ENCODE results near the gene TMEM253. TPM values are rescaled to one million over a fixed set of nuclear protein-coding genes. Genes with fewer than 3 reads are reported as not detected.

The TMEM253 gene
- total and polyA plus RNA-seq, 2 experiments from 2014 or later: 0.59 to 0.95 TPM

- Histone ChIP-seq H3K4me2 (peak overlapping the region; percentile 98), H3F3A (replicated peaks; ENCODE audit: low read depth) (peaks cover 17% of the 10 kb centered on the region), H2AFZ (peak overlapping the region; percentile 91), H3K27me3 (ENCODE audit: insufficient read depth) (peaks cover 27% of the 10 kb centered on the region), H3K36me3 (ENCODE audit: insufficient read depth) (peaks cover 4% of the 10 kb centered on the region; the same call in 1 of the 2 replicates), H3K79me2 (replicated peaks; ENCODE audit: insufficient read depth) (peaks cover 6% of the 10 kb centered on the region), H4K20me1 (replicated peaks; ENCODE audit: insufficient read depth) (peaks cover 3% of the 10 kb centered on the region; the same call in 1 of the 2 replicates), H3K27ac (ENCODE audit: low read depth) (peak overlapping the region; percentile 92), H3K4me3 (peak overlapping the region; percentile 95), H3K9me2 (ENCODE audit: insufficient read depth) (no peaks in the 10 kb centered on the region), H3K4me1 (ENCODE audit: insufficient read depth) (peaks cover 13% of the 10 kb centered on the region)
- Mint-ChIP-seq H3K9me3 (no peaks in the 10 kb centered on the region; the same call in 1 of the 3 replicates), H3K4me1 (peaks cover 35% of the 10 kb centered on the region), H3K27me3 (ENCODE audit: insufficient read depth, low read depth, poor library complexity) (peaks cover 23% of the 10 kb centered on the region), H3K27ac (peak overlapping the region; percentile 96), H3K4me3 (peak overlapping the region; percentile 97), H3K36me3 (ENCODE audit: low read depth) (peaks cover 39% of the 10 kb centered on the region)
- TF ChIP-seq POLR2AphosphoS5 (IDR thresholded peaks at IDR 0.05; ENCODE audit: low read depth): peak; percentile 55; the same call in 1 of the 2 replicates
- TF ChIP-seq, protein P1, sequence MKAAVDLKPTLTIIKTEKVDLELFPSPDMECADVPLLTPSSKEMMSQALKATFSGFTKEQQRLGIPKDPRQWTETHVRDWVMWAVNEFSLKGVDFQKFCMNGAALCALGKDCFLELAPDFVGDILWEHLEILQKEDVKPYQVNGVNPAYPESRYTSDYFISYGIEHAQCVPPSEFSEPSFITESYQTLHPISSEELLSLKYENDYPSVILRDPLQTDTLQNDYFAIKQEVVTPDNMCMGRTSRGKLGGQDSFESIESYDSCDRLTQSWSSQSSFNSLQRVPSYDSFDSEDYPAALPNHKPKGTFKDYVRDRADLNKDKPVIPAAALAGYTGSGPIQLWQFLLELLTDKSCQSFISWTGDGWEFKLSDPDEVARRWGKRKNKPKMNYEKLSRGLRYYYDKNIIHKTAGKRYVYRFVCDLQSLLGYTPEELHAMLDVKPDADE (IDR thresholded peaks at IDR 0.05): peak; percentile 40; the same call in 1 of the 2 replicates
- TF ChIP-seq EZH2 (IDR thresholded peaks at IDR 0.05; ENCODE audit: low read depth, unreplicated experiment): no peak
- ATAC-seq: peak; percentile 47
- DNase-seq (ENCODE audit: low spot score): peak; percentile 94
These were observed 29.4 kb upstream of the TMEM253 start for GRCh38 chr14:21071225-21072030.

GRCh38 chr14:21072031-21072473 lies 28.8 kb upstream of the TMEM253 start:
- peak overlapping the region; percentile 98 for H3K4me2 ChIP-seq
- peak overlapping the region; percentile 92; the same call in 1 of the 2 replicates for H3K27ac ChIP-seq (ENCODE audit: low read depth)
- no peaks in the 10 kb centered on the region for H3K9me2 ChIP-seq (ENCODE audit: insufficient read depth)
- TF ChIP-seq JUNB (IDR thresholded peaks at IDR 0.05; ENCODE audit: unreplicated experiment) (no peak), CREB1 (CRISPR knock-in tag; IDR thresholded peaks at IDR 0.05; ENCODE audit: low read depth) (no peak), REST (IDR thresholded peaks at IDR 0.05; ENCODE audit: unreplicated experiment) (no peak), POLR2AphosphoS5 (IDR thresholded peaks at IDR 0.05; ENCODE audit: low read depth) (no peak), ZNF462 (CRISPR knock-in tag; IDR thresholded peaks at IDR 0.05) (no peak), STAT1 (IDR thresholded peaks at IDR 0.05; ENCODE audit: unreplicated experiment) (no peak), EZH2phosphoT487 (IDR thresholded peaks at IDR 0.05; ENCODE audit: unreplicated experiment) (no peak)

More at GRCh38 chr14:21072031-21072473, 28.8 kb upstream of the TMEM253 start:
- Mint-ChIP-seq H3K27me3 (ENCODE audit: insufficient read depth, low read depth, poor library complexity) (peaks cover 20% of the 10 kb centered on the region), H3K4me1 (peaks cover 32% of the 10 kb centered on the region), H3K36me3 (ENCODE audit: low read depth) (peaks cover 45% of the 10 kb centered on the region), H3K4me3 (peak overlapping the region; percentile 97), H3K27ac (peak overlapping the region; percentile 96), H3K9me3 (no peaks in the 10 kb centered on the region; the same call in 1 of the 3 replicates)
- Histone ChIP-seq H3K27me3 (ENCODE audit: insufficient read depth) (peaks cover 21% of the 10 kb centered on the region), H4K20me1 (replicated peaks; ENCODE audit: insufficient read depth) (peaks cover 3% of the 10 kb centered on the region; the same call in 1 of the 2 replicates), H2AFZ (peak overlapping the region; percentile 91), H3K79me2 (replicated peaks; ENCODE audit: insufficient read depth) (peaks cover 6% of the 10 kb centered on the region), H3K4me1 (ENCODE audit: insufficient read depth) (peaks cover 13% of the 10 kb centered on the region), H3F3A (replicated peaks; ENCODE audit: low read depth) (peaks cover 17% of the 10 kb centered on the region), H3K36me3 (ENCODE audit: insufficient read depth) (peaks cover 6% of the 10 kb centered on the region; the same call in 1 of the 2 replicates), H3K4me3 (peak overlapping the region; percentile 95)
- ATAC-seq: no peak
- DNase-seq (ENCODE audit: low spot score): peak; percentile 30

All from GM23338 (cell line).